Neural cell (in vitro differentiated cells): ENCODE results near the gene DENND1A.

ENCODE experiments used
- EP300 ChIP-seq: fragments of 450-650 bp; conservative IDR thresholded peaks from 2 replicates; pipeline ENCODE4 v1.6.1; 2014; ENCODE audit warnings: antibody characterized with exemption, mild to moderate bottlenecking, moderate library complexity; ENCODE audit not compliant: poor library complexity, severe bottlenecking
- EZH2 ChIP-seq: fragments of 200-600, 300-800 bp; shearing (Covaris generic), sonication (generic); IDR thresholded peaks from 2 replicates; pipeline ENCODE4 v1.6.1; 2014; ENCODE audit warnings: antibody characterized with exemption, low read length, borderline replicate concordance, mild to moderate bottlenecking; ENCODE audit not compliant: insufficient read depth, poor library complexity, severe bottlenecking
- POLR2AphosphoS5 ChIP-seq: IDR thresholded peaks from 2 replicates; pipeline ENCODE4 v1.6.1; 2012
- RAD21 ChIP-seq: fragments of 450-650 bp; conservative IDR thresholded peaks from 2 replicates; pipeline ENCODE4 v1.6.1; 2014; ENCODE audit warnings: antibody characterized with exemption, mild to moderate bottlenecking, moderate library complexity
- SMC3 ChIP-seq: fragments of 450-650 bp; conservative IDR thresholded peaks from 2 replicates; pipeline ENCODE4 v1.6.1; 2014; ENCODE audit warnings: antibody characterized with exemption, mild to moderate bottlenecking, moderate library complexity; ENCODE audit not compliant: poor library complexity
- TF ChIP-seq, protein P1 (sequence below): fragments of 450-650 bp; IDR thresholded peaks from 2 replicates; pipeline ENCODE4 v1.5.1; 2014; ENCODE audit warnings: antibody characterized with exemption, mild to moderate bottlenecking, moderate library complexity; ENCODE audit not compliant: poor library complexity, severe bottlenecking

DNA sequence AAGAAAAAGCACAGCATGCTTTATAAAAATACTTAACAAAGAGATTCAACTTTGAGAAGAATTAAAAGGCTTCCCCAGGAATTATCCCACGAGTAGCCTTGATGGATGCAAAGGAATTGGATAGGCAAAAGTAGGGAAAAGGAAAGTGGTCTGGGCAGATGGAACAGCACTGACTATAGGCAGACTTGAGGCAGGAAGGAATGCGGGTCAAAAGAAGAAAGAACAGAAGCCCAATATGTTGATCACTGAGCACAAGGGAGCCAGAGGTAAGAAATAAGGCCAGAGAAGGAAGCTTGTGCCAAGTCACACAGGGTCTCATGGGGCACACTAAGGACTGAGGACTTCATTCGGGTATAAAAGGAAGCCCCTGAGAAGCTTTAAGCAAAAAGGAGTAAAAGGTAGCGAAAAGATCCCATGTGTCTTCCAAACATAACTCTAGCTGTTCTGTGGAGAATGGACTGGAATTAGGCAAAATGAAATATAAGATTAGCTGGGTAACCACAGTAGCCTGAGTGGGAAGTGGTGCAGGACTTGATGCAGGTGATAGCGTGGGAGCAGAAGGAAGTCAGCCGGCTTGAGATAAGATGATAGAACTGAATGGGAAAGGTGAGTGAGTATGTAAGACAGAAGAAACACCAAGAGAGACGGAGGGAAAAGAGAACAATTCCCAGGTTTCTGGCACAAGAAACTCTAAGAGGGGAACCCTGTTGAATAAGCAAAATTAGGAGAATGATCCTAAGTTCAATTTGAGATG is 106.6 kb downstream of the DENND1A start:
- TF ChIP-seq EZH2 = no peak
- no peak for TF ChIP-seq EP300
- TF ChIP-seq, protein P1, sequence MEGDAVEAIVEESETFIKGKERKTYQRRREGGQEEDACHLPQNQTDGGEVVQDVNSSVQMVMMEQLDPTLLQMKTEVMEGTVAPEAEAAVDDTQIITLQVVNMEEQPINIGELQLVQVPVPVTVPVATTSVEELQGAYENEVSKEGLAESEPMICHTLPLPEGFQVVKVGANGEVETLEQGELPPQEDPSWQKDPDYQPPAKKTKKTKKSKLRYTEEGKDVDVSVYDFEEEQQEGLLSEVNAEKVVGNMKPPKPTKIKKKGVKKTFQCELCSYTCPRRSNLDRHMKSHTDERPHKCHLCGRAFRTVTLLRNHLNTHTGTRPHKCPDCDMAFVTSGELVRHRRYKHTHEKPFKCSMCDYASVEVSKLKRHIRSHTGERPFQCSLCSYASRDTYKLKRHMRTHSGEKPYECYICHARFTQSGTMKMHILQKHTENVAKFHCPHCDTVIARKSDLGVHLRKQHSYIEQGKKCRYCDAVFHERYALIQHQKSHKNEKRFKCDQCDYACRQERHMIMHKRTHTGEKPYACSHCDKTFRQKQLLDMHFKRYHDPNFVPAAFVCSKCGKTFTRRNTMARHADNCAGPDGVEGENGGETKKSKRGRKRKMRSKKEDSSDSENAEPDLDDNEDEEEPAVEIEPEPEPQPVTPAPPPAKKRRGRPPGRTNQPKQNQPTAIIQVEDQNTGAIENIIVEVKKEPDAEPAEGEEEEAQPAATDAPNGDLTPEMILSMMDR = no peak
- no peak for TF ChIP-seq POLR2AphosphoS5
- no peak for TF ChIP-seq RAD21
- TF ChIP-seq SMC3 = no peak
